ENCODE data around the gene DNAJC22. TPM values are rescaled to one million over a fixed set of nuclear protein-coding genes. Genes with fewer than 3 reads are reported as not detected.

Gene DNAJC22
- total and polyA plus RNA-seq, 4 donors = 0.24 to 1.7 (median 0.89) TPM

- no peak for TF ChIP-seq CTCF (IDR thresholded peaks at IDR 0.05; ENCODE audit: control extremely low read depth, extremely low read depth)
- Histone ChIP-seq H3K4me1 (ENCODE audit: control insufficient read depth in 5 of 5, insufficient read depth in 5 of 5, low read length in 5 of 5) (peaks cover 0 to 11% (median 4%) of the 10 kb centered on the region in 5 donors), H3K27ac (ENCODE audit: low read depth in 1 of 2, low read length in 1 of 2) (no peak overlapping the region), H3K9ac (ENCODE audit: insufficient read depth in 1 of 2, low read length in 2 of 2) (no peak overlapping the region), H3K36me3 (ENCODE audit: control insufficient read depth in 4 of 4, insufficient read depth in 4 of 4, low read length in 4 of 4) (peaks cover 0 to 7% (median 0%) of the 10 kb centered on the region in 4 donors), H3K4me3 (no peak overlapping the region), H3K9me3 (ENCODE audit: control insufficient read depth in 4 of 4, insufficient read depth in 3 of 4, low read length in 3 of 4) (no peaks in the 10 kb centered on the region), H3K27me3 (ENCODE audit: control insufficient read depth in 3 of 3, insufficient read depth in 3 of 3, low read length in 2 of 3) (peaks cover 0 to 12% (median 9%) of the 10 kb centered on the region in 3 donors)
- WGBS, 2 donors = 94 to 97% methylated on average over 12 of the region's 12 CpGs
- ATAC-seq (ENCODE audit: insufficient read depth, low FRiP score) (no peak), DNase-seq (no peak)
These were observed 17.9 kb upstream of the DNAJC22 start for GRCh38 chr12:49328816-49329215.

GRCh38 chr12:49330032-49330619, 16.6 kb upstream of the DNAJC22 start:
- no peaks in the 10 kb centered on the region for H3K9me3 ChIP-seq (ENCODE audit: control insufficient read depth in 4 of 4, insufficient read depth in 3 of 4, low read length in 3 of 4)
- no peak overlapping the region for H3K4me3 ChIP-seq
- H3K27me3 ChIP-seq (ENCODE audit: control insufficient read depth in 3 of 3, insufficient read depth in 3 of 3, low read length in 2 of 3) = peaks cover 3 to 25% (median 22%) of the 10 kb centered on the region in 3 donors
- 97 to 99% methylated on average over 7 of the region's 7 CpGs for WGBS, 2 donors
- no peak for ATAC-seq (ENCODE audit: insufficient read depth, low FRiP score)
- DNase-seq = no peak
- H3K9ac ChIP-seq (ENCODE audit: insufficient read depth in 1 of 2, low read length in 2 of 2) = no peak overlapping the region
- H3K36me3 ChIP-seq (ENCODE audit: control insufficient read depth in 4 of 4, insufficient read depth in 4 of 4, low read length in 4 of 4) = peaks cover 0 to 7% (median 0%) of the 10 kb centered on the region in 4 donors
- no peak for TF ChIP-seq CTCF (IDR thresholded peaks at IDR 0.05; ENCODE audit: control extremely low read depth, extremely low read depth)
- H3K4me1 ChIP-seq (ENCODE audit: control insufficient read depth in 5 of 5, insufficient read depth in 5 of 5, low read length in 5 of 5) = peaks cover 0 to 5% (median 3%) of the 10 kb centered on the region in 5 donors
- no peak overlapping the region for H3K27ac ChIP-seq (ENCODE audit: low read depth in 1 of 2, low read length in 1 of 2)

GRCh38 chr12:49330631-49331379, 15.9 kb upstream of the DNAJC22 start:
- DNase-seq = no peak
- H3K9ac ChIP-seq (ENCODE audit: insufficient read depth in 1 of 2, low read length in 2 of 2) = no peak overlapping the region
- no peaks in the 10 kb centered on the region for H3K9me3 ChIP-seq (ENCODE audit: control insufficient read depth in 4 of 4, insufficient read depth in 3 of 4, low read length in 3 of 4)
- H3K27ac ChIP-seq (ENCODE audit: low read depth in 1 of 2, low read length in 1 of 2) = no peak overlapping the region
- 86 to 87% methylated on average over 14 of the region's 14 CpGs for WGBS, 2 donors
- no peak for TF ChIP-seq CTCF (IDR thresholded peaks at IDR 0.05; ENCODE audit: control extremely low read depth, extremely low read depth)
- H3K4me1 ChIP-seq (ENCODE audit: control insufficient read depth in 5 of 5, insufficient read depth in 5 of 5, low read length in 5 of 5) = peaks cover 0 to 5% (median 3%) of the 10 kb centered on the region in 5 donors
- H3K27me3 ChIP-seq (ENCODE audit: control insufficient read depth in 3 of 3, insufficient read depth in 3 of 3, low read length in 2 of 3) = peaks cover 7 to 31% (median 29%) of the 10 kb centered on the region in 3 donors
- ATAC-seq (ENCODE audit: insufficient read depth, low FRiP score) = no peak
- peaks cover 0 to 7% (median 0%) of the 10 kb centered on the region in 4 donors for H3K36me3 ChIP-seq (ENCODE audit: control insufficient read depth in 4 of 4, insufficient read depth in 4 of 4, low read length in 4 of 4)
- no peak overlapping the region for H3K4me3 ChIP-seq
